ENCODE data around the gene LY6G6D.

The LY6G6D gene

GRCh38 chr6:31736768-31737314 is 21.7 kb downstream of the LY6G6D start:
- no peak for DNase-seq

GRCh38 chr6:31737315-31737990 is 22.3 kb downstream of the LY6G6D start:
- no peak for DNase-seq

- peak; percentile 87 for DNase-seq
Measured at GRCh38 chr6:31737991-31738979, 23.1 kb downstream of the LY6G6D start.

- DNase-seq, result peak; percentile 99
Measured at GRCh38 chr6:31739639-31740396, 24.7 kb downstream of the LY6G6D start, which contains the start of gene MSH5. Gene MSH5, plus strand, starts transcription at chr6:31740005. Its CDS starts 462 bp downstream, at chr6:31740467.

GRCh38 chr6:31740397-31741223 is 25.5 kb downstream of the LY6G6D start:
- DNase-seq, result no peak

GRCh38 chr6:31741815-31742214 is 26.7 kb downstream of the LY6G6D start:
- DNase-seq, result no peak

GRCh38 chr6:31742894-31743293 is 27.7 kb downstream of the LY6G6D start:
- DNase-seq, result no peak

GRCh38 chr6:31744422-31744821 is 29.3 kb downstream of the LY6G6D start:
- no peak for DNase-seq

- DNase-seq, result no peak
Measured at GRCh38 chr6:31749301-31750036, 34.3 kb downstream of the LY6G6D start.

GRCh38 chr6:31750411-31751022 is 35.4 kb downstream of the LY6G6D start:
- peak; percentile 39 for DNase-seq

GRCh38 chr6:31752739-31753319 is 37.7 kb downstream of the LY6G6D start:
- peak; percentile 55 for DNase-seq

- DNase-seq, result no peak
Measured at GRCh38 chr6:31758281-31758680, 43.1 kb downstream of the LY6G6D start.

GRCh38 chr6:31760790-31761189 is 45.6 kb downstream of the LY6G6D start:
- DNase-seq, result no peak

GRCh38 chr6:31761343-31761742 is 46.2 kb downstream of the LY6G6D start:
- DNase-seq, result no peak

- no peak for DNase-seq
Measured at GRCh38 chr6:31762356-31762755, 47.2 kb downstream of the LY6G6D start, which contains the start of gene SAPCD1. Gene SAPCD1, plus strand, starts transcription at chr6:31762656. Its CDS starts 399 bp downstream, at chr6:31763055.

GRCh38 chr6:31762878-31763618 is 47.9 kb downstream of the LY6G6D start:
- DNase-seq, result no peak

- DNase-seq, result peak; percentile 48
Measured at GRCh38 chr6:31763619-31763940, 48.4 kb downstream of the LY6G6D start.

GRCh38 chr6:31764198-31764597 is 49.0 kb downstream of the LY6G6D start:
- DNase-seq, result no peak

GRCh38 chr6:31765559-31765909 is 50.4 kb downstream of the LY6G6D start:
- no peak for DNase-seq
